ENCODE measurements around the gene TIA1.

DNA sequence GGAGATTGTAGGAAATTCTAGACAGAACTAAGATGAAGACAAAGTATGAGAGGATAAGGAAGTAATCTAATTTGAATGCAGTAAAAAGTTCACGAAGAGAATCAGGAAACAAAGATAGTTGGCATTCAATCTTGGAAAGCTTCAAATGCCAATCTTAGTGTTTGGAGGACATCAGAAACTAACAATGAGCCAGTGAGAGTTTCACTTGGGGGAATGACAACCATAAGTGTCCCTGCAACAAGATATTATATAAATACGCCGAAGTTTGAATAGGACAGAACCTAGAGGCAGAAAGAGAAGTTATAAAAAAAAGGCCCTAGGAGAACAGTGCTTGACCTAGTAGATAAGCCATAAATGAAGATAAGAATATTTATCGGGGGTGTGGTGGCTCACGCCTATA, 34.0 kb upstream of the TIA1 start:
- TF ChIP-seq, protein P1, sequence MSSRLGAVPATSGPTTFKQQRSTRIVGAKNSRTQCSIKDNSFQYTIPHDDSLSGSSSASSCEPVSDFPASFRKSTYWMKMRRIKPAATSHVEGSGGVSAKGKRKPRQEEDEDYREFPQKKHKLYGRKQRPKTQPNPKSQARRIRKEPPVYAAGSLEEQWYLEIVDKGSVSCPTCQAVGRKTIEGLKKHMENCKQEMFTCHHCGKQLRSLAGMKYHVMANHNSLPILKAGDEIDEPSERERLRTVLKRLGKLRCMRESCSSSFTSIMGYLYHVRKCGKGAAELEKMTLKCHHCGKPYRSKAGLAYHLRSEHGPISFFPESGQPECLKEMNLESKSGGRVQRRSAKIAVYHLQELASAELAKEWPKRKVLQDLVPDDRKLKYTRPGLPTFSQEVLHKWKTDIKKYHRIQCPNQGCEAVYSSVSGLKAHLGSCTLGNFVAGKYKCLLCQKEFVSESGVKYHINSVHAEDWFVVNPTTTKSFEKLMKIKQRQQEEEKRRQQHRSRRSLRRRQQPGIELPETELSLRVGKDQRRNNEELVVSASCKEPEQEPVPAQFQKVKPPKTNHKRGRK (CRISPR knock-in tag; IDR thresholded peaks at IDR 0.05; ENCODE audit: borderline replicate concordance), result no peak
- TF ChIP-seq, protein P2, sequence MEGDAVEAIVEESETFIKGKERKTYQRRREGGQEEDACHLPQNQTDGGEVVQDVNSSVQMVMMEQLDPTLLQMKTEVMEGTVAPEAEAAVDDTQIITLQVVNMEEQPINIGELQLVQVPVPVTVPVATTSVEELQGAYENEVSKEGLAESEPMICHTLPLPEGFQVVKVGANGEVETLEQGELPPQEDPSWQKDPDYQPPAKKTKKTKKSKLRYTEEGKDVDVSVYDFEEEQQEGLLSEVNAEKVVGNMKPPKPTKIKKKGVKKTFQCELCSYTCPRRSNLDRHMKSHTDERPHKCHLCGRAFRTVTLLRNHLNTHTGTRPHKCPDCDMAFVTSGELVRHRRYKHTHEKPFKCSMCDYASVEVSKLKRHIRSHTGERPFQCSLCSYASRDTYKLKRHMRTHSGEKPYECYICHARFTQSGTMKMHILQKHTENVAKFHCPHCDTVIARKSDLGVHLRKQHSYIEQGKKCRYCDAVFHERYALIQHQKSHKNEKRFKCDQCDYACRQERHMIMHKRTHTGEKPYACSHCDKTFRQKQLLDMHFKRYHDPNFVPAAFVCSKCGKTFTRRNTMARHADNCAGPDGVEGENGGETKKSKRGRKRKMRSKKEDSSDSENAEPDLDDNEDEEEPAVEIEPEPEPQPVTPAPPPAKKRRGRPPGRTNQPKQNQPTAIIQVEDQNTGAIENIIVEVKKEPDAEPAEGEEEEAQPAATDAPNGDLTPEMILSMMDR (IDR thresholded peaks at IDR 0.05), result no peak
- TF ChIP-seq NFE2L1 (CRISPR knock-in tag; IDR thresholded peaks at IDR 0.05), result no peak
- no peak for TF ChIP-seq GABPB1 (CRISPR knock-in tag; IDR thresholded peaks at IDR 0.05)
- no peak for TF ChIP-seq ZNF396 (CRISPR knock-in tag; IDR thresholded peaks at IDR 0.05; ENCODE audit: borderline replicate concordance)

All from WTC11 (cell line).